Measurements from ENCODE around the gene TOM1L2. TPM values are rescaled to one million over a fixed set of nuclear protein-coding genes. Genes with fewer than 3 reads are reported as not detected.
A peak's percentile ranks its signal among the peaks of the same experiment; 100 is the strongest.

TOM1L2 gene
- total RNA-seq, 1 donor from 2014 or later: 16.3 TPM

- H3K27me3 ChIP-seq (ENCODE audit: control insufficient read depth, insufficient read depth, low read length): no peaks in the 10 kb centered on the region
- peak; percentile 15 for TF ChIP-seq CTCF (IDR thresholded peaks at IDR 0.05; ENCODE audit: insufficient read depth, low read length, poor library complexity, severe bottlenecking)
- H3K4me3 ChIP-seq (ENCODE audit: low read depth, low read length): no peak overlapping the region
- DNase-seq (ENCODE audit: low read depth): no peak
- peaks cover 9% of the 10 kb centered on the region for H3K36me3 ChIP-seq (ENCODE audit: control insufficient read depth, insufficient read depth, low read length)
Observed at GRCh38 chr17:17816831-17817551, 155.2 kb downstream of the TOM1L2 start.

GRCh38 chr17:17816240-17816814 is 155.9 kb downstream of the TOM1L2 start:
- Histone ChIP-seq H3K27me3 (ENCODE audit: control insufficient read depth, insufficient read depth, low read length) (no peaks in the 10 kb centered on the region), H3K36me3 (ENCODE audit: control insufficient read depth, insufficient read depth, low read length) (peaks cover 9% of the 10 kb centered on the region), H3K4me3 (ENCODE audit: low read depth, low read length) (no peak overlapping the region)
- no peak for TF ChIP-seq CTCF (IDR thresholded peaks at IDR 0.05; ENCODE audit: insufficient read depth, low read length, poor library complexity, severe bottlenecking)
- DNase-seq (ENCODE audit: low read depth): no peak

GRCh38 chr17:17815436-17816200 is 156.6 kb downstream of the TOM1L2 start:
- Histone ChIP-seq H3K36me3 (ENCODE audit: control insufficient read depth, insufficient read depth, low read length) (peaks cover 9% of the 10 kb centered on the region), H3K27me3 (ENCODE audit: control insufficient read depth, insufficient read depth, low read length) (no peaks in the 10 kb centered on the region), H3K4me3 (ENCODE audit: low read depth, low read length) (no peak overlapping the region)
- DNase-seq (ENCODE audit: low read depth): no peak
- TF ChIP-seq CTCF (IDR thresholded peaks at IDR 0.05; ENCODE audit: insufficient read depth, low read length, poor library complexity, severe bottlenecking): no peak

- Histone ChIP-seq H3K36me3 (ENCODE audit: control insufficient read depth, insufficient read depth, low read length) (peaks cover 5% of the 10 kb centered on the region), H3K4me3 (ENCODE audit: low read depth, low read length) (no peak overlapping the region), H3K27me3 (ENCODE audit: control insufficient read depth, insufficient read depth, low read length) (no peaks in the 10 kb centered on the region)
- no peak for DNase-seq (ENCODE audit: low read depth)
- no peak for TF ChIP-seq CTCF (IDR thresholded peaks at IDR 0.05; ENCODE audit: insufficient read depth, low read length, poor library complexity, severe bottlenecking)
Observed at GRCh38 chr17:17815062-17815406, 157.2 kb downstream of the TOM1L2 start.

- Histone ChIP-seq H3K36me3 (ENCODE audit: control insufficient read depth, insufficient read depth, low read length) (peaks cover 5% of the 10 kb centered on the region), H3K27me3 (ENCODE audit: control insufficient read depth, insufficient read depth, low read length) (no peaks in the 10 kb centered on the region), H3K4me3 (ENCODE audit: low read depth, low read length) (no peak overlapping the region)
- DNase-seq (ENCODE audit: low read depth): no peak
- no peak for TF ChIP-seq CTCF (IDR thresholded peaks at IDR 0.05; ENCODE audit: insufficient read depth, low read length, poor library complexity, severe bottlenecking)
Observed at GRCh38 chr17:17814162-17815061, 157.8 kb downstream of the TOM1L2 start.

All from kidney epithelial cell (primary cell).